Measurements from ENCODE around the gene TRIM8.

GRCh38 chr10:102605712-102606111, 38.6 kb upstream of the TRIM8 start:
- TF ChIP-seq CTCF (conservative IDR thresholded peaks at IDR 0.05; ENCODE audit: low read depth, low read length): no peak
- no peak for TF ChIP-seq EZH2 (IDR thresholded peaks at IDR 0.05; ENCODE audit: low read length, unreplicated experiment)
- no peak for TF ChIP-seq EZH2phosphoT487 (IDR thresholded peaks at IDR 0.05; ENCODE audit: borderline replicate concordance, low read length)

Data from PC-3 (cell line).